Epidermal melanocyte (primary cell): Measurements from ENCODE around the gene LRRC8B.
"Not testable (repeated sequence)": the region's sequence is repeated elsewhere in the genome, so short reads cannot be mapped to it uniquely, and the experiment has no call there.

ENCODE experiments used
- DNase-seq: peaks from one replicate; pipeline ENCODE4 v3.0.0; 2011; ENCODE audit warnings: low spot score; ENCODE audit not compliant: insufficient read length

LRRC8B gene

GRCh38 chr1:89581859-89582258 is 57.2 kb downstream of the LRRC8B start:
- DNase-seq = no peak

- no peak for DNase-seq
Measured at GRCh38 chr1:89582571-89582970, 57.9 kb downstream of the LRRC8B start.

DNA sequence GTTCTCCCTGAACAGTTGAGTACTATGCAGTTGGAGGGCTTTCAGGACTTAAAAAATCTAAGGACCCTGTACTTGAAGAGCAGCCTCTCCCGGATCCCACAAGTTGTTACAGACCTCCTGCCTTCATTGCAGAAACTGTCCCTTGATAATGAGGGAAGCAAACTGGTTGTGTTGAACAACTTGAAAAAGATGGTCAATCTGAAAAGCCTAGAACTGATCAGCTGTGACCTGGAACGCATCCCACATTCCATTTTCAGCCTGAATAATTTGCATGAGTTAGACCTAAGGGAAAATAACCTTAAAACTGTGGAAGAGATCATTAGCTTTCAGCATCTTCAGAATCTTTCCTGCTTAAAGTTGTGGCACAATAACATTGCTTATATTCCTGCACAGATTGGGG is 59.6 kb downstream of the LRRC8B start:
- no peak for DNase-seq

DNA sequence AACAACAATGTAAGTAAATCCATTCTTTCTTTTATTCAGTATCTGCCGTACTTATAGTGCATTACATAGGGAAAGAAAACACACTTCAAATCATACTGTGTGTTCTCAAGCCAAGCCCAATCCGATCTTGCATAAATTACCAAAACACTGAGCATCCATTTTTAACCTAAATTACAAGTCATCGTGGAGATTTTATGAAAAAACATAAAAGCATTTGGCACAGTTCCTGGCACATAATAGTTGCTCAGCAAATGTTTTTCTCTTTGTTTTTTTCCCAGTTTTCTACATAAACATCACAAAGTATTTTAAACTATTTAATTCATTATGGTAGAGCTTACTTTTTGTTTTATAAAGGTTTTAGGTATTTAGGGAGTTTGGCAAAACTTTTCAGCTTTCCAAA is 60.2 kb downstream of the LRRC8B start:
- no peak for DNase-seq

GRCh38 chr1:89587729-89588161 is 63.1 kb downstream of the LRRC8B start:
- DNase-seq = no peak

GRCh38 chr1:89588480-89588879 is 63.9 kb downstream of the LRRC8B start:
- DNase-seq = no peak

- DNase-seq = no peak
Measured at GRCh38 chr1:89589515-89589914, 64.9 kb downstream of the LRRC8B start.

GRCh38 chr1:89590341-89591080 is 65.9 kb downstream of the LRRC8B start:
- no peak for DNase-seq

- DNase-seq = not testable (repeated sequence)
Measured at GRCh38 chr1:89592861-89593302, 68.3 kb downstream of the LRRC8B start.

GRCh38 chr1:89594096-89594740 is 69.6 kb downstream of the LRRC8B start:
- DNase-seq = no peak

DNA sequence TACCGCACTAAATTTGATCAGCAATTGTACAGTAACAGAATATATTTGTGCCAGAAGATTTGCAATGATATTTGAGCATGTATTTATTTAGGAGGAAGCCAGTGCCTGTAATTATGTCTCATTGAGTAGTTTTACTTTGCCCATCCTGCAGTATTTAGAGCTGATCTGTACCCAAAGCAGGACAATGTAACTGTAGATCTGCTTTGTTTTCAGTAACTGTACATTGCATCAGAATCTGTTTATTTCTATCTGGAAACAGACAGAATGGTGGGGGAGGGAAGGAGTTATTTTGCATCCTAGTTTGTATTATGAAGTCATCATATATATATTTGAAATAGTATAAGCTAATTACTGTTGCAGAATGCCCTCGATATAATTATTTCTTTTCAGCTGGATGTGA is 72.1 kb downstream of the LRRC8B start:
- DNase-seq = no peak

DNA sequence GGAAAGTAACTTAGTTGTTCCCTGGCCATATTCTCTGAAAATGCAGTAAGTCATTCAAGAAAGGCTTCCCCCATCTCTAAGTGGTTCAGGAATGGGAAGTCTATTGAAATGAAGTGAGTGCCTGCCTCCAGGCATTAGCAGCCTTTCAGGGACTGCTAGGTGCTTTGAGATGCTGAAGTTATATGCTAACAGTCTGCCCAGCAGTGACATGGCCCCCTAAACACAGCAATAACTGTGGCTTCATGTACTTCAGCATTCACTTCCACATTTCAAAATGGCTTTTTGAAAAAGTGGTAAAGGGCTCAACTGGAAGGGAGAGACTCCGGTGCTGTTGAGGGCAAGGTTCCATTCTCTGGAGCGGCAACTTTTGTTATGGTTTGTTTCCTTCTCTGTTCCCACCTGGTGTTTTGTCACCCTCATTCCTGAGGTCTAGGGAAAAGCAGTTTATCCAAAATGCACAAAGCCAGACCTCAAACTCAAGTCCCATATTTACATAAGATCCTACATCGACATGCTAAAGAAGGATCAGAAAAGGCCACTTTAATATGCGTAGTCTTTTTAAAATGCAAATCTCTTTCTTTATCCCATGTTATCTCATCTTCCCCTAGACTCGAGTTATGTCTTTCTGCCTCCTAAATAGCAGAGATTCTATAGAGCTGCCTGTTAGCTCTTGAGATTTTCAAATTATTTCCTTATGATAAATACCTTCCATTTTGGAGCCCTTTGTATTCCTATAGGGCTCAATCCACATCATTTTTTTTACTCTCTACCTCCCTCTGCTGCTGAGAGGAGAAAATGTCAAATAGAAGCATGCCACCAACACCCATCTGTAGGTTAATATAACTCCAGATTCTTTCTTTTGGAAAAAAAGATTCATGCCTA is 74.1 kb downstream of the LRRC8B start:
- DNase-seq = peak; percentile 33

- no peak for DNase-seq
Measured at GRCh38 chr1:89599332-89599630, 74.7 kb downstream of the LRRC8B start.

- no peak for DNase-seq
Measured at GRCh38 chr1:89600451-89601224, 76.0 kb downstream of the LRRC8B start.

GRCh38 chr1:89602871-89603404 is 78.3 kb downstream of the LRRC8B start:
- no peak for DNase-seq

GRCh38 chr1:89603651-89604413 is 79.2 kb downstream of the LRRC8B start:
- peak; percentile 28 for DNase-seq

DNA sequence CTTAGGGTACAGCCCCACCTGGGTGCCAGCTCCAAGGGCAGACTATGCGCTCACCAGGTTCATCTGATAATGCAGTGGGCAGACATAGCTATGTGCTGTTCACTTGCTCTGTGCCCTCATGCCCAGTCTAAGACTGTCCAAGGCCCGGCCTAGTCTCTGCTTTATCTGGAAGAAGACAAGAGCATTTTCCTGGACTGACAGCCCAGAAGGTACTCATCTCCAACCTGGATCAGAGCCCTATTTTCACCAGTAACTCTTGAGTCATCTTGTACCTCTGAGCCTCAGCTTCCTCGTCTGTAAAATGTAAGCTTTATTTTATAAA is 79.7 kb downstream of the LRRC8B start:
- DNase-seq = no peak

DNA sequence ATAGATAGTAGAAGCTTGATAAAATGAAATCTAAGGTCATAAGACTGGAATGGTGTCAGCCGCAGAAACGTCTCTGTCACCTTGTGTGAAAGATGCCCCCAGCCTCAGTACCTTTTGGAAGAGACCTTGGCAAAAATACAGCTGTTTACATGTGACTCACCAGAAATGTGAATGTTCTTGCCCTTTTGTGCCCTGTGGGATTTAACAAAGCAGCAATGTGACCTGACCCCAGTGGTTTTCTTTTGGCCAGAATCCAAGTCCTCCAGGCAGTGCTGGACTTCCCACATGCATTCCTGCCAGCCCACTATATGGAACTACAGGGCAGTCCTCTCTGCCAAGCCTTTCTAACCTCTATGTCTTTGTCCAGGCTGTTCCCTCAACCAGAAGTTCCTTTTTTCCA is 81.1 kb downstream of the LRRC8B start:
- peak; percentile 71 for DNase-seq

- no peak for DNase-seq
Measured at GRCh38 chr1:89606227-89606980, 81.8 kb downstream of the LRRC8B start.

- DNase-seq = no peak
Measured at GRCh38 chr1:89607156-89607555, 82.5 kb downstream of the LRRC8B start.
